NCI-H446 treated with DMSO at 0.1 percent for 48 hours (cell line): ENCODE data around the gene TACC3.

Experiments used
- DNase-seq: peaks from one replicate; lab custom pipeline; 2025; lab: John Stamatoyannopoulos, UW

The TACC3 gene

GRCh38 chr4:1793940-1794808, 72.9 kb downstream of the TACC3 start:
- no peak for DNase-seq
